ENCODE results near the gene C16orf74. TPM values are rescaled to one million over a fixed set of nuclear protein-coding genes. Genes with fewer than 3 reads are reported as not detected.

The C16orf74 gene
- total and polyA plus RNA-seq, 2 of the 13 experiments (the other 11 are each of a cell fraction or from before 2014, with no cell fraction given): 0.13 to 0.29 TPM

GRCh38 chr16:85798901-85799496 lies 48.1 kb upstream of the C16orf74 start (continued):
- TF ChIP-seq LBX2 (CRISPR knock-in tag; IDR thresholded peaks at IDR 0.05; ENCODE audit: borderline replicate concordance) (0 out of 2 replicates have a peak, but pooled peaks have one; percentile 44), ZNF841 (CRISPR knock-in tag; IDR thresholded peaks at IDR 0.05; ENCODE audit: borderline replicate concordance) (no peak), ZNF138 (CRISPR knock-in tag; IDR thresholded peaks at IDR 0.05; ENCODE audit: low read depth) (peak; percentile 85; the same call in 1 of the 2 replicates), ZNF564 (CRISPR knock-in tag; IDR thresholded peaks at IDR 0.05) (0 out of 2 replicates have a peak, but pooled peaks have one; percentile 13), HOXA5 (CRISPR knock-in tag; IDR thresholded peaks at IDR 0.05) (no peak), ZBTB33 (CRISPR knock-in tag; IDR thresholded peaks at IDR 0.05) (no peak), SNAPC5 (CRISPR knock-in tag; IDR thresholded peaks at IDR 0.05; ENCODE audit: borderline replicate concordance) (no peak), TEF (CRISPR knock-in tag; IDR thresholded peaks at IDR 0.05) (no peak), MED8 (CRISPR knock-in tag; IDR thresholded peaks at IDR 0.05; ENCODE audit: insufficient replicate concordance) (peak; percentile 21), PCBP1 (IDR thresholded peaks at IDR 0.05; ENCODE audit: borderline replicate concordance, low read depth, low read length) (no peak), TMF1 (CRISPR knock-in tag; IDR thresholded peaks at IDR 0.05; ENCODE audit: low read depth) (no peak; the same call in 1 of the 2 replicates), PHF20 (CRISPR knock-in tag; IDR thresholded peaks at IDR 0.05) (no peak), ZNF18 (CRISPR knock-in tag; IDR thresholded peaks at IDR 0.05; ENCODE audit: insufficient replicate concordance) (no peak), ZNF235 (CRISPR knock-in tag; IDR thresholded peaks at IDR 0.05; ENCODE audit: borderline replicate concordance) (peak; percentile 52; the same call in 1 of the 2 replicates), ZKSCAN8 (CRISPR knock-in tag; IDR thresholded peaks at IDR 0.05; ENCODE audit: borderline replicate concordance) (no peak), SATB2 (CRISPR knock-in tag; IDR thresholded peaks at IDR 0.05) (no peak), FOXK2 (IDR thresholded peaks at IDR 0.05) (no peak), NRL (CRISPR knock-in tag; IDR thresholded peaks at IDR 0.05; ENCODE audit: borderline replicate concordance) (0 out of 2 replicates have a peak, but pooled peaks have one; percentile 51), ZNF710 (CRISPR knock-in tag; IDR thresholded peaks at IDR 0.05; ENCODE audit: borderline replicate concordance) (0 out of 2 replicates have a peak, but pooled peaks have one; percentile 35), ZSCAN12 (CRISPR knock-in tag; IDR thresholded peaks at IDR 0.05) (no peak), MEF2D (CRISPR knock-in tag; IDR thresholded peaks at IDR 0.05) (no peak), CCAR2 (optimal IDR thresholded peaks at IDR 0.05; ENCODE audit: low read depth, low read length) (no peak), ZNF34 (CRISPR knock-in tag; IDR thresholded peaks at IDR 0.05; ENCODE audit: borderline replicate concordance) (0 out of 2 replicates have a peak, but pooled peaks have one; percentile 87)
